Measurements from ENCODE around the gene CPPED1. TPM values are rescaled to one million over a fixed set of nuclear protein-coding genes. Genes with fewer than 3 reads are reported as not detected.

Gene CPPED1
- total RNA-seq, 4 donors from 2014 or later, result 13.3 to 32.6 (median 16.4) TPM

GRCh38 chr16:12655537-12655936 is 148.2 kb downstream of the CPPED1 start:
- DNase-seq (ENCODE audit: low spot score), result no peak
- ATAC-seq (ENCODE audit: low FRiP score), result no peak
- no peak for TF ChIP-seq CTCF (IDR thresholded peaks at IDR 0.05)

- no peak for DNase-seq (ENCODE audit: low spot score)
- no peak for TF ChIP-seq CTCF (IDR thresholded peaks at IDR 0.05)
- no peak for ATAC-seq (ENCODE audit: low FRiP score)
Observed at GRCh38 chr16:12653820-12654392, 149.8 kb downstream of the CPPED1 start.

GRCh38 chr16:12652924-12653323 is 150.8 kb downstream of the CPPED1 start:
- ATAC-seq (ENCODE audit: low FRiP score), result no peak
- DNase-seq (ENCODE audit: low spot score), result no peak
- no peak for TF ChIP-seq CTCF (IDR thresholded peaks at IDR 0.05)

GRCh38 chr16:12651765-12652512 is 151.7 kb downstream of the CPPED1 start:
- DNase-seq (ENCODE audit: low spot score) (no peak), ATAC-seq (ENCODE audit: low FRiP score) (no peak)
- no peak for TF ChIP-seq CTCF (IDR thresholded peaks at IDR 0.05)

GRCh38 chr16:12649356-12649755 is 154.3 kb downstream of the CPPED1 start:
- TF ChIP-seq CTCF (IDR thresholded peaks at IDR 0.05), result no peak
- no peak for DNase-seq (ENCODE audit: low spot score)
- no peak for ATAC-seq (ENCODE audit: low FRiP score)

GRCh38 chr16:12646490-12647274 is 157.0 kb downstream of the CPPED1 start:
- ATAC-seq (ENCODE audit: low FRiP score), result no peak
- no peak for DNase-seq (ENCODE audit: low spot score)

More at GRCh38 chr16:12646490-12647274, 157.0 kb downstream of the CPPED1 start:
- no peak for TF ChIP-seq CTCF (IDR thresholded peaks at IDR 0.05)
